HepG2 (cell line): Measurements from ENCODE around the gene TH. TPM values are rescaled to one million over a fixed set of nuclear protein-coding genes. Genes with fewer than 3 reads are reported as not detected.

ENCODE experiments used
- GATAD2A ChIP-seq: IDR thresholded peaks from 2 replicates; pipeline ENCODE4 v1.6.1; 2016
- HMG20A ChIP-seq: IDR thresholded peaks from 2 replicates; pipeline ENCODE4 v1.6.1; 2016; ENCODE audit warnings: borderline replicate concordance
- HNRNPL ChIP-seq: fragments of 200-400 bp; formaldehyde crosslinking; IDR thresholded peaks from 2 replicates; pipeline ENCODE4 v1.6.1; 2017; ENCODE audit warnings: mild to moderate bottlenecking, low read depth, low read length
- SOX13 ChIP-seq, 3 experiments: fragments of 450-650 bp in 1 of 3; sonication (generic) in 1 of 3; formaldehyde crosslinking in 1 of 3; IDR thresholded peaks in 2 of 3; conservative IDR thresholded peaks in 1 of 3; 2 replicates each; pipeline versions ENCODE4 v1.5.0 to v1.6.1; 2016 to 2020; ENCODE audit warnings: antibody characterized with exemption in 1 of 3, mild to moderate bottlenecking in 1 of 3, missing compliant biosample characterization in 1 of 3, missing genetic modification reagents in 1 of 3, moderate library complexity in 1 of 3
- XRCC5 ChIP-seq: fragments of 200-400 bp; formaldehyde crosslinking; optimal IDR thresholded peaks from 2 replicates; pipeline ENCODE3; 2017; ENCODE audit warnings: mild to moderate bottlenecking, low read length
- ZBTB7B ChIP-seq: sonication (generic); formaldehyde crosslinking; IDR thresholded peaks from 2 replicates; pipeline ENCODE4 v1.4.0; 2020; ENCODE audit warnings: missing genetic modification reagents
- ZBTB8A ChIP-seq: sonication (generic); formaldehyde crosslinking; IDR thresholded peaks from 2 replicates; pipeline ENCODE4 v1.4.0; 2020; ENCODE audit warnings: mild to moderate bottlenecking, low read depth, missing genetic modification reagents, borderline replicate concordance
- ZNF282 ChIP-seq: fragments of 450-650 bp; IDR thresholded peaks from 2 replicates; pipeline ENCODE4 v1.6.1; 2018; ENCODE audit not compliant: partially characterized antibody
- ZNF556 ChIP-seq: sonication (generic); formaldehyde crosslinking; IDR thresholded peaks from 2 replicates; pipeline ENCODE4 v1.4.0; 2020; ENCODE audit warnings: mild to moderate bottlenecking, missing genetic modification reagents, borderline replicate concordance
- ZNF660 ChIP-seq: sonication (generic); formaldehyde crosslinking; IDR thresholded peaks from 2 replicates; pipeline ENCODE4 v1.5.1; 2020; ENCODE audit warnings: mild to moderate bottlenecking, low read depth, missing genetic modification reagents, borderline replicate concordance
- polyA plus RNA-seq, 8 experiments: library from polyadenylated mRNA; depleted of rRNA in 3 of 8; stranded (reverse) in 7 of 8; unstranded in 1 of 8; fragments of >200 nt; fragmentation: Illumina TruSeq in 4 of 8; extraction: Trizol in 4 of 8; gene quantifications; 2 replicates each; pipeline versions ENCODE4 v1.2.1 to v1.2.3, GENCODE V29; 2011 to 2016; ENCODE audit warnings: low read depth in 4 of 8, missing spikeins in 1 of 8, mixed read lengths in 1 of 8; ENCODE audit not compliant: insufficient read depth in 1 of 8
- total RNA-seq, 5 experiments: library from RNA; depleted of rRNA; stranded (reverse); fragments of >200 nt; fragmentation: Illumina TruSeq; extraction: Trizol; gene quantifications; 2 replicates each; pipeline ENCODE4 v1.2.3, GENCODE V29; 2016; ENCODE audit warnings: low read depth in 1 of 5
- TF ChIP-seq, protein P1 (sequence below): sonication (generic); formaldehyde crosslinking; IDR thresholded peaks from 2 replicates; pipeline ENCODE4 v1.5.0; 2020; ENCODE audit warnings: mild to moderate bottlenecking, missing genetic modification reagents, borderline replicate concordance
- TF ChIP-seq, protein P2 (sequence below): sonication (generic); formaldehyde crosslinking; IDR thresholded peaks from 2 replicates; pipeline ENCODE4 v1.4.0; 2020; ENCODE audit warnings: missing genetic modification reagents
- TF ChIP-seq, protein P3 (sequence below): sonication (generic); formaldehyde crosslinking; IDR thresholded peaks from 2 replicates; pipeline ENCODE4 v1.4.0; 2020; ENCODE audit warnings: missing genetic modification reagents
- TF ChIP-seq, protein P4 (sequence below): sonication (generic); formaldehyde crosslinking; IDR thresholded peaks from 2 replicates; pipeline ENCODE4 v1.5.0; 2020; ENCODE audit warnings: mild to moderate bottlenecking, missing genetic modification reagents
- TF ChIP-seq, protein P5 (sequence below): sonication (generic); formaldehyde crosslinking; IDR thresholded peaks from 2 replicates; pipeline ENCODE4 v1.9.0; 2022; ENCODE audit warnings: low read depth, missing genetic modification reagents

The TH gene
- total and polyA plus RNA-seq, 2 of the 13 experiments (the other 11 are each of a cell fraction or from before 2014, with no cell fraction given): 0.36 TPM; not detected in 1

DNA sequence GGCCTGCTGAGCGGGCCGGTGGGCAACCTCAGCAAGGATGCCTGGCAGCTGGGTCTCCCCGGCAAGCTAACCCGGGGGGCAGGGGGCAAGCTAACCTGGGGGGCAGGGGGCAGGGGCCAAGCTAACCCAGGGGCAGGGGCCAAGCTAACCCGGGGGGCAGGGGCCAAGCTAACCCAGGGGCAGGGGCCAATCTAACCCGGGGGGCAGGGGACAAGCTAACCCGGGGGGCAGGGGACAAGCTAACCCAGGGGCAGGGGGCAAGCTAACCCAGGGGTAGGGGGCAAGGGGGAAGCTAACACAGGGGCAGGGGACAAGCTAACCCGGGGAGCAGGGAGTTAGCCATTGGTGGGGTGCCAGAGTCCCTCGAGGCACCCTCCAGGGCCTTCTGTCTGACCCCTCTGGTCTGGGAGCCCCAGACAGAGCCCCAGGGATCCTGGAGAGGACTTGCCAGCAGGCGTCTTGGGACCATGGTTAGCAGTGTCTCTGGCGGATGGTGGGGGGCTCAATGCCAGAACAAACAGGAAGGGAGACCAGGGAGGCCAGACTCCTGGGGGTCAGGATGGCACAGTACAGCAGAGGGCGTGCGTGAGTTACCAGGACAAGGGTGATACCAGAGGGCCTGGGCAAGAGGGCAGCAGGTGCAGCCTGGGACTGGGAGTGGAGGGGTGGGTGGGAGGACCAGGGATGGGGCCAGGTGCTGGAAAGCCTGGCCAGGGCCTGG lies 48.5 kb downstream of the TH start (continued):
- TF ChIP-seq, protein P1, sequence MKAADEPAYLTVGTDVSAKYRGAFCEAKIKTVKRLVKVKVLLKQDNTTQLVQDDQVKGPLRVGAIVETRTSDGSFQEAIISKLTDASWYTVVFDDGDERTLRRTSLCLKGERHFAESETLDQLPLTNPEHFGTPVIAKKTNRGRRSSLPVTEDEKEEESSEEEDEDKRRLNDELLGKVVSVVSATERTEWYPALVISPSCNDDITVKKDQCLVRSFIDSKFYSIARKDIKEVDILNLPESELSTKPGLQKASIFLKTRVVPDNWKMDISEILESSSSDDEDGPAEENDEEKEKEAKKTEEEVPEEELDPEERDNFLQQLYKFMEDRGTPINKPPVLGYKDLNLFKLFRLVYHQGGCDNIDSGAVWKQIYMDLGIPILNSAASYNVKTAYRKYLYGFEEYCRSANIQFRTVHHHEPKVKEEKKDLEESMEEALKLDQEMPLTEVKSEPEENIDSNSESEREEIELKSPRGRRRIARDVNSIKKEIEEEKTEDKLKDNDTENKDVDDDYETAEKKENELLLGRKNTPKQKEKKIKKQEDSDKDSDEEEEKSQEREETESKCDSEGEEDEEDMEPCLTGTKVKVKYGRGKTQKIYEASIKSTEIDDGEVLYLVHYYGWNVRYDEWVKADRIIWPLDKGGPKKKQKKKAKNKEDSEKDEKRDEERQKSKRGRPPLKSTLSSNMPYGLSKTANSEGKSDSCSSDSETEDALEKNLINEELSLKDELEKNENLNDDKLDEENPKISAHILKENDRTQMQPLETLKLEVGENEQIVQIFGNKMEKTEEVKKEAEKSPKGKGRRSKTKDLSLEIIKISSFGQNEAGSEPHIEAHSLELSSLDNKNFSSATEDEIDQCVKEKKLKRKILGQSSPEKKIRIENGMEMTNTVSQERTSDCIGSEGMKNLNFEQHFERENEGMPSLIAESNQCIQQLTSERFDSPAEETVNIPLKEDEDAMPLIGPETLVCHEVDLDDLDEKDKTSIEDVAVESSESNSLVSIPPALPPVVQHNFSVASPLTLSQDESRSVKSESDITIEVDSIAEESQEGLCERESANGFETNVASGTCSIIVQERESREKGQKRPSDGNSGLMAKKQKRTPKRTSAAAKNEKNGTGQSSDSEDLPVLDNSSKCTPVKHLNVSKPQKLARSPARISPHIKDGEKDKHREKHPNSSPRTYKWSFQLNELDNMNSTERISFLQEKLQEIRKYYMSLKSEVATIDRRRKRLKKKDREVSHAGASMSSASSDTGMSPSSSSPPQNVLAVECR (CRISPR knock-in tag): no peak; the same call in 1 of the 2 replicates
- TF ChIP-seq ZNF556 (CRISPR knock-in tag): no peak
- TF ChIP-seq, protein P2, sequence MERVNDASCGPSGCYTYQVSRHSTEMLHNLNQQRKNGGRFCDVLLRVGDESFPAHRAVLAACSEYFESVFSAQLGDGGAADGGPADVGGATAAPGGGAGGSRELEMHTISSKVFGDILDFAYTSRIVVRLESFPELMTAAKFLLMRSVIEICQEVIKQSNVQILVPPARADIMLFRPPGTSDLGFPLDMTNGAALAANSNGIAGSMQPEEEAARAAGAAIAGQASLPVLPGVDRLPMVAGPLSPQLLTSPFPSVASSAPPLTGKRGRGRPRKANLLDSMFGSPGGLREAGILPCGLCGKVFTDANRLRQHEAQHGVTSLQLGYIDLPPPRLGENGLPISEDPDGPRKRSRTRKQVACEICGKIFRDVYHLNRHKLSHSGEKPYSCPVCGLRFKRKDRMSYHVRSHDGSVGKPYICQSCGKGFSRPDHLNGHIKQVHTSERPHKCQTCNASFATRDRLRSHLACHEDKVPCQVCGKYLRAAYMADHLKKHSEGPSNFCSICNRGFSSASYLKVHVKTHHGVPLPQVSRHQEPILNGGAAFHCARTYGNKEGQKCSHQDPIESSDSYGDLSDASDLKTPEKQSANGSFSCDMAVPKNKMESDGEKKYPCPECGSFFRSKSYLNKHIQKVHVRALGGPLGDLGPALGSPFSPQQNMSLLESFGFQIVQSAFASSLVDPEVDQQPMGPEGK (CRISPR knock-in tag): peak; percentile 65; the same call in 1 of the 2 replicates
- TF ChIP-seq SOX13 (IDR thresholded peaks at IDR 0.05): no peak
- TF ChIP-seq SOX13 (CRISPR knock-in tag; conservative IDR thresholded peaks at IDR 0.05 in 1 of 2, IDR thresholded peaks at IDR 0.05 in 1 of 2): no peak
- TF ChIP-seq HMG20A (CRISPR knock-in tag): no peak
- TF ChIP-seq, protein P3, sequence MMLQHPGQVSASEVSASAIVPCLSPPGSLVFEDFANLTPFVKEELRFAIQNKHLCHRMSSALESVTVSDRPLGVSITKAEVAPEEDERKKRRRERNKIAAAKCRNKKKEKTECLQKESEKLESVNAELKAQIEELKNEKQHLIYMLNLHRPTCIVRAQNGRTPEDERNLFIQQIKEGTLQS: no peak
- peak; percentile 32; the same call in 1 of the 2 replicates for TF ChIP-seq GATAD2A (CRISPR knock-in tag)
- TF ChIP-seq, protein P4, sequence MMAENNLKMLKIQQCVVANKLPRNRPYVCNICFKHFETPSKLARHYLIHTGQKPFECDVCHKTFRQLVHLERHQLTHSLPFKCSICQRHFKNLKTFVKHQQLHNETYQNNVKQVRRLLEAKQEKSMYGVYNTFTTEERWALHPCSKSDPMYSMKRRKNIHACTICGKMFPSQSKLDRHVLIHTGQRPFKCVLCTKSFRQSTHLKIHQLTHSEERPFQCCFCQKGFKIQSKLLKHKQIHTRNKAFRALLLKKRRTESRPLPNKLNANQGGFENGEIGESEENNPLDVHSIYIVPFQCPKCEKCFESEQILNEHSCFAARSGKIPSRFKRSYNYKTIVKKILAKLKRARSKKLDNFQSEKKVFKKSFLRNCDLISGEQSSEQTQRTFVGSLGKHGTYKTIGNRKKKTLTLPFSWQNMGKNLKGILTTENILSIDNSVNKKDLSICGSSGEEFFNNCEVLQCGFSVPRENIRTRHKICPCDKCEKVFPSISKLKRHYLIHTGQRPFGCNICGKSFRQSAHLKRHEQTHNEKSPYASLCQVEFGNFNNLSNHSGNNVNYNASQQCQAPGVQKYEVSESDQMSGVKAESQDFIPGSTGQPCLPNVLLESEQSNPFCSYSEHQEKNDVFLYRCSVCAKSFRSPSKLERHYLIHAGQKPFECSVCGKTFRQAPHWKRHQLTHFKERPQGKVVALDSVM (CRISPR knock-in tag): peak; percentile 46; the same call in 1 of the 2 replicates
- TF ChIP-seq HNRNPL: peak; percentile 89
- TF ChIP-seq ZBTB7B (CRISPR knock-in tag): peak; percentile 28; the same call in 1 of the 2 replicates
- TF ChIP-seq, protein P5, sequence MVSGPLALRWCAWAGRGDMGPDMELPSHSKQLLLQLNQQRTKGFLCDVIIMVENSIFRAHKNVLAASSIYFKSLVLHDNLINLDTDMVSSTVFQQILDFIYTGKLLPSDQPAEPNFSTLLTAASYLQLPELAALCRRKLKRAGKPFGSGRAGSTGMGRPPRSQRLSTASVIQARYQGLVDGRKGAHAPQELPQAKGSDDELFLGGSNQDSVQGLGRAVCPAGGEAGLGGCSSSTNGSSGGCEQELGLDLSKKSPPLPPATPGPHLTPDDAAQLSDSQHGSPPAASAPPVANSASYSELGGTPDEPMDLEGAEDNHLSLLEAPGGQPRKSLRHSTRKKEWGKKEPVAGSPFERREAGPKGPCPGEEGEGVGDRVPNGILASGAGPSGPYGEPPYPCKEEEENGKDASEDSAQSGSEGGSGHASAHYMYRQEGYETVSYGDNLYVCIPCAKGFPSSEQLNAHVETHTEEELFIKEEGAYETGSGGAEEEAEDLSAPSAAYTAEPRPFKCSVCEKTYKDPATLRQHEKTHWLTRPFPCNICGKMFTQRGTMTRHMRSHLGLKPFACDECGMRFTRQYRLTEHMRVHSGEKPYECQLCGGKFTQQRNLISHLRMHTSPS (CRISPR knock-in tag): 0 out of 2 replicates have a peak, but pooled peaks have one; percentile 46
- no peak for TF ChIP-seq ZNF282
- no peak for TF ChIP-seq ZNF660 (CRISPR knock-in tag)
- no peak for TF ChIP-seq ZBTB8A (CRISPR knock-in tag)
- TF ChIP-seq XRCC5: peak; percentile 61
